Right lobe of liver (tissue), 6 donors: ENCODE data around the gene COL5A1. TPM values are rescaled to one million over a fixed set of nuclear protein-coding genes. Genes with fewer than 3 reads are reported as not detected.

Experiments
- ATAC-seq, 4 donors: fragments of 200-7000 bp; cut with Tn5 transposase; one replicate each; pipeline ENCODE4 v1.9.1; 2020; ENCODE audit warnings: mild to moderate bottlenecking in 4 of 4, moderate library complexity in 4 of 4
- DNase-seq, 3 donors: peaks; one replicate each; pipeline ENCODE4 v3.0.0-alpha.2; 2020
- H3K27ac ChIP-seq, 3 donors: fragments of 200-600 bp; one replicate each; pipeline ENCODE4 v1.8.0; 2022
- H3K27me3 ChIP-seq, 2 donors: fragments of 200-600 bp; one replicate each; pipeline ENCODE4 v1.8.0; 2022
- H3K36me3 ChIP-seq, 4 donors: fragments of 200-600 bp; sonication (generic) in 1 of 4; one replicate each; pipeline versions ENCODE4 v1.5.1 to v1.8.0; 2017 to 2022; ENCODE audit warnings: control low read depth in 1 of 4
- H3K4me1 ChIP-seq, 4 donors: fragments of 200-600 bp; sonication (generic) in 1 of 4; one replicate each; pipeline versions ENCODE4 v1.5.1 to v1.8.0; 2017 to 2022; ENCODE audit warnings: control low read depth in 1 of 4
- H3K4me3 ChIP-seq, 3 donors: fragments of 200-600 bp; one replicate each; pipeline ENCODE4 v1.8.0; 2022
- H3K9me3 ChIP-seq, 4 donors: fragments of 200-600 bp; sonication (generic) in 1 of 4; one replicate each; pipeline versions ENCODE4 v1.5.1 to v1.8.0; 2017 to 2022; ENCODE audit warnings: control low read depth in 1 of 4
- POLR2A ChIP-seq: fragments of 450-650 bp; IDR thresholded peaks from one replicate; pipeline ENCODE4 v1.6.1; 2017; ENCODE audit warnings: antibody characterized with exemption, mild to moderate bottlenecking
- WGBS: methylation state at CpG from one replicate; pipeline ENCODE4 v1.1.6; 2018; ENCODE audit warnings: low coverage, low lambda C conversion rate; ENCODE audit not compliant: insufficient coverage; ENCODE audit errors: missing lambda C conversion rate; 5-methylcytosine and 5-hydroxymethylcytosine counted together
- intact Hi-C, 2 donors: fragments of 100-400 bp; cut with DNase I; formaldehyde crosslinking; loops; one replicate each; pipeline versions ENCODE4 v1.11.2 to v1.14.1; 2022
- total RNA-seq, 6 experiments: library from RNA; depleted of rRNA in 2 of 6; stranded (reverse); fragments of >200 nt in 2 of 6; fragmentation: NEBNext Ultra II Directional in 3 of 6; extraction: Animal tissue kit (Norgen Biotek cat#: 25700) in 3 of 6; gene quantifications; one replicate each; pipeline versions ENCODE4 v1.1.0 to v1.2.4, GENCODE V29; 2016 to 2023
- TF ChIP-seq, protein P1 (sequence below), 4 donors: fragments of 200-600 bp in 3 of 4; fragments of 450-650 bp in 1 of 4; IDR thresholded peaks; one replicate each; pipeline versions ENCODE4 v1.5.1 to v1.8.0; 2016 to 2022; ENCODE audit warnings: antibody characterized with exemption in 4 of 4, mild to moderate bottlenecking in 2 of 4
- donor health status: DM: no; HTN: yes; CAD: no.
- donor health status: DM: no; HTN: no; CAD: no.
- donor health status: DM: no; HTN: no; CAD: no.
- donor health status: DM: no; HTN: yes; CAD: no.
- donor health status: DM: no; HTN: yes; CAD: no.

The COL5A1 gene
- total RNA-seq, 6 experiments from 2014 or later: 1.5 to 17.0 (median 7.7) TPM

- ATAC-seq: no peak
- H3K4me3 ChIP-seq: no peak overlapping the region
- H3K27ac ChIP-seq: no peak overlapping the region
- no peaks in the 10 kb centered on the region for H3K27me3 ChIP-seq
- no peaks in the 10 kb centered on the region for H3K4me1 ChIP-seq
- no peaks in the 10 kb centered on the region for H3K36me3 ChIP-seq
- WGBS: 71% methylated on average over 7 of the region's 20 CpGs
- H3K9me3 ChIP-seq: no peaks in the 10 kb centered on the region
- TF ChIP-seq POLR2A: no peak
- TF ChIP-seq, protein P1, sequence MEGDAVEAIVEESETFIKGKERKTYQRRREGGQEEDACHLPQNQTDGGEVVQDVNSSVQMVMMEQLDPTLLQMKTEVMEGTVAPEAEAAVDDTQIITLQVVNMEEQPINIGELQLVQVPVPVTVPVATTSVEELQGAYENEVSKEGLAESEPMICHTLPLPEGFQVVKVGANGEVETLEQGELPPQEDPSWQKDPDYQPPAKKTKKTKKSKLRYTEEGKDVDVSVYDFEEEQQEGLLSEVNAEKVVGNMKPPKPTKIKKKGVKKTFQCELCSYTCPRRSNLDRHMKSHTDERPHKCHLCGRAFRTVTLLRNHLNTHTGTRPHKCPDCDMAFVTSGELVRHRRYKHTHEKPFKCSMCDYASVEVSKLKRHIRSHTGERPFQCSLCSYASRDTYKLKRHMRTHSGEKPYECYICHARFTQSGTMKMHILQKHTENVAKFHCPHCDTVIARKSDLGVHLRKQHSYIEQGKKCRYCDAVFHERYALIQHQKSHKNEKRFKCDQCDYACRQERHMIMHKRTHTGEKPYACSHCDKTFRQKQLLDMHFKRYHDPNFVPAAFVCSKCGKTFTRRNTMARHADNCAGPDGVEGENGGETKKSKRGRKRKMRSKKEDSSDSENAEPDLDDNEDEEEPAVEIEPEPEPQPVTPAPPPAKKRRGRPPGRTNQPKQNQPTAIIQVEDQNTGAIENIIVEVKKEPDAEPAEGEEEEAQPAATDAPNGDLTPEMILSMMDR (IDR thresholded peaks at IDR 0.05): no peak
- no peak for DNase-seq
- intact Hi-C loops: no loop called here
Measured at GRCh38 chr9:134794663-134795370, 153.2 kb downstream of the COL5A1 start.

GRCh38 chr9:134795446-134795845 is 153.8 kb downstream of the COL5A1 start:
- ATAC-seq: no peak
- DNase-seq: no peak
- no CpG with 5 or more reads among the region's 8 CpGs for WGBS
- no peak for TF ChIP-seq POLR2A
- TF ChIP-seq, protein P1 (IDR thresholded peaks at IDR 0.05): no peak
- H3K27ac ChIP-seq: no peak overlapping the region
- H3K4me1 ChIP-seq: no peaks in the 10 kb centered on the region
- no peak overlapping the region for H3K4me3 ChIP-seq
- no peaks in the 10 kb centered on the region for H3K27me3 ChIP-seq
- intact Hi-C loops: no loop called here
- H3K9me3 ChIP-seq: no peaks in the 10 kb centered on the region
- H3K36me3 ChIP-seq: no peaks in the 10 kb centered on the region

DNA sequence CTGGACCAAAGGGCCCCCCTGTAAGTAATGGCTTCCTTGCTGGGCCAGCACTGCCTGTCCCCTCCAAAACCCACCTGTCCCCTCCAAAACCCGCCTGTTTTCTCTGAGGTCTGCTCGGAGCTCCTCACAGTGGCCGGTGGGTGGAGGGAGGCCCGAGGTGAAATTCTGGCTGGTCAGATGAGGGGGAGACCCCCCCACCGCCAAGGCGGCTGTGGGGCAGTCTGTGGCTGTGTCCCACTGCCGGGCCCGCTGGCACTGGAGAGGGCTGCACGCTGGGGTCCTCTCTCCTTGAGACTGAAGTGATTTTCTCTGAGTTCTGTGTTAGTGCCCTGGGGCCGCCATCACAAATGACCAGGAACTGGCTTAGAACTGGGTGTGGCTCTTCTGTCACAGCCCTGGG is 155.3 kb downstream of the COL5A1 start:
- ATAC-seq: no peak
- no peak overlapping the region for H3K4me3 ChIP-seq
- intact Hi-C loops: no loop called here
- H3K36me3 ChIP-seq: no peaks in the 10 kb centered on the region
- WGBS: no CpG with 5 or more reads among the region's 10 CpGs
- H3K4me1 ChIP-seq: no peaks in the 10 kb centered on the region
- H3K27ac ChIP-seq: no peak overlapping the region
- no peak for DNase-seq
- no peaks in the 10 kb centered on the region for H3K9me3 ChIP-seq
- no peak for TF ChIP-seq POLR2A
- TF ChIP-seq, protein P1 (IDR thresholded peaks at IDR 0.05): no peak
- H3K27me3 ChIP-seq: no peaks in the 10 kb centered on the region

DNA sequence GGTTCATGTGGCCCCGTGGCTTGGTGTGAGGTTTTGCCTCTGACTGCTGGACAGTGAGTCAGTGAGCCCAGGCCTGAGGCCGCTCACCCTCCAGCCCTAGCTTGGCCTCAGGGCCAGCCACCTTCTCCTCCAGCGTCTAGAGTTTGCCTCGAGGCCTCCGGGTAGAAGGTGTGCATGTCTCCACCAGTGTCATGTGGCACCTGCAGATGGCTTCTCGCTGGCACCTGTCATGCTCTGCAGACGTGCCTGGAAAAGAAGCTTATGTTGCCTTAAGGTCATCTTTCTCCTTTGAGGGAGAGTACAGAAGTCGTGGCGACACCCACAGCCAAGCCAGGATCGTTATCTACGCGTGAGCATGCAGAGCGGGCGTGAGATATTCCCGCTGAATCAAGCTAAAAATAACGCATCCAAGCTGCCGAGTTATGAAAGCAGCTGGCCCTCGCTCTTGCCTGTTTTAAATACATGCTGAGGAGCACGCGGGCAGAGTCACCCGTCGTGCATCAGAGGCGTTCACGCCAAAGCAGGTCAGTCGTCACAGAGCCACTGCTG is 159.3 kb downstream of the COL5A1 start:
- Histone ChIP-seq H3K27me3 (no peaks in the 10 kb centered on the region), H3K27ac (no peak overlapping the region), H3K36me3 (no peaks in the 10 kb centered on the region), H3K4me3 (no peak overlapping the region), H3K4me1 (no peaks in the 10 kb centered on the region), H3K9me3 (no peaks in the 10 kb centered on the region)
- DNase-seq: no peak
- intact Hi-C loops: no loop called here
- ATAC-seq: peak in 1 of 4 donors; percentile 25
- 54% methylated on average over 10 of the region's 25 CpGs for WGBS
- TF ChIP-seq POLR2A: no peak
- TF ChIP-seq, protein P1 (IDR thresholded peaks at IDR 0.05): no peak
